Right atrium auricular region (tissue), 2 donors: ENCODE measurements around the gene ZDHHC6. TPM values are rescaled to one million over a fixed set of nuclear protein-coding genes. Genes with fewer than 3 reads are reported as not detected.
"Not testable (repeated sequence)": the region's sequence is repeated elsewhere in the genome, so short reads cannot be mapped to it uniquely, and the experiment has no call there.

Source experiments
- DNase-seq: peaks from one replicate; pipeline ENCODE4 v3.0.0-alpha.2; 2019; ENCODE audit warnings: low spot score
- H3K27ac ChIP-seq, 2 donors: fragments of 200-600 bp; sonication (generic); 1 replicate in 1 of 2; 2 replicates in 1 of 2; pipeline ENCODE4 v1.5.1; 2016 to 2019
- H3K27me3 ChIP-seq, 2 donors: fragments of 200-600 bp; sonication (generic); one replicate each; pipeline versions ENCODE4 v1.5.1 to v1.6.0; 2017 to 2019
- H3K36me3 ChIP-seq: fragments of 200-600 bp; sonication (generic); one replicate; pipeline ENCODE4 v1.5.1; 2016
- H3K4me1 ChIP-seq, 2 donors: fragments of 200-600 bp; sonication (generic); one replicate each; pipeline versions ENCODE4 v1.5.1 to v1.6.0; 2017 to 2019
- H3K4me3 ChIP-seq, 2 donors: fragments of 200-600 bp; sonication (generic); 1 replicate in 1 of 2; 2 replicates in 1 of 2; pipeline ENCODE4 v1.5.1; 2017 to 2019; ENCODE audit warnings: mild to moderate bottlenecking in 1 of 2, moderate library complexity in 1 of 2
- H3K9me3 ChIP-seq, 2 donors: fragments of 200-600 bp; sonication (generic); one replicate each; pipeline ENCODE4 v1.5.1; 2019
- total RNA-seq, 2 donors: library from RNA; depleted of rRNA; stranded (reverse); fragments of >200 nt; gene quantifications; one replicate each; pipeline ENCODE4 v1.1.0, GENCODE V29; 2016
- TF ChIP-seq, protein P1 (sequence below), 2 donors: fragments of 200-600 bp; sonication (generic); IDR thresholded peaks; one replicate each; pipeline ENCODE4 v1.5.1; 2019; ENCODE audit warnings: antibody characterized with exemption in 2 of 2

ZDHHC6 gene
- total RNA-seq, 2 donors from 2014 or later = 11.0 to 12.8 TPM

DNA sequence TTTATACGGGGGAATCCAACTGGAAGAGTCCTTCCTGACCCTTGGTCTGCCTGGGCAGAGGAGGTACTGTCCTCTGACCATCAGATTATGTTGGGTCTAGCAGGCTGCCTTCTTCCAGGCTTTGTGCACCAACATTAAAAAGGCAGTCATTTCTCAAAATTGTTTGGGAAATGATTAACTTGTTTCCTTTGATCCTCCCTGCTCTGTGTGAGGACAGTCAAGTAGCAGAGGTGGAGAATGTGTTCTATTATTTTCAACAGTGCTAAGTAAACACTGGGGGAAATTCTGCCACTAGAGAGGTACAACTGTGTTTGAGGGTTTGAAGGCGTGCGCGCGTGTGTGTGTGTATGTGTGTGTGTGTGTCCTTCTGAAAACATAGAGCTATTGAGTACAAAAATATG, 52.2 kb downstream of the ZDHHC6 start:
- H3K27ac ChIP-seq = no peak overlapping the region
- no peaks in the 10 kb centered on the region for H3K9me3 ChIP-seq
- no peak overlapping the region for H3K4me3 ChIP-seq
- DNase-seq = no peak
- no peaks in the 10 kb centered on the region for H3K36me3 ChIP-seq
- TF ChIP-seq, protein P1, sequence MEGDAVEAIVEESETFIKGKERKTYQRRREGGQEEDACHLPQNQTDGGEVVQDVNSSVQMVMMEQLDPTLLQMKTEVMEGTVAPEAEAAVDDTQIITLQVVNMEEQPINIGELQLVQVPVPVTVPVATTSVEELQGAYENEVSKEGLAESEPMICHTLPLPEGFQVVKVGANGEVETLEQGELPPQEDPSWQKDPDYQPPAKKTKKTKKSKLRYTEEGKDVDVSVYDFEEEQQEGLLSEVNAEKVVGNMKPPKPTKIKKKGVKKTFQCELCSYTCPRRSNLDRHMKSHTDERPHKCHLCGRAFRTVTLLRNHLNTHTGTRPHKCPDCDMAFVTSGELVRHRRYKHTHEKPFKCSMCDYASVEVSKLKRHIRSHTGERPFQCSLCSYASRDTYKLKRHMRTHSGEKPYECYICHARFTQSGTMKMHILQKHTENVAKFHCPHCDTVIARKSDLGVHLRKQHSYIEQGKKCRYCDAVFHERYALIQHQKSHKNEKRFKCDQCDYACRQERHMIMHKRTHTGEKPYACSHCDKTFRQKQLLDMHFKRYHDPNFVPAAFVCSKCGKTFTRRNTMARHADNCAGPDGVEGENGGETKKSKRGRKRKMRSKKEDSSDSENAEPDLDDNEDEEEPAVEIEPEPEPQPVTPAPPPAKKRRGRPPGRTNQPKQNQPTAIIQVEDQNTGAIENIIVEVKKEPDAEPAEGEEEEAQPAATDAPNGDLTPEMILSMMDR (IDR thresholded peaks at IDR 0.05) = no peak
- H3K27me3 ChIP-seq = no peaks in the 10 kb centered on the region
- no peaks in the 10 kb centered on the region for H3K4me1 ChIP-seq

GRCh38 chr10:112393827-112394226, 52.9 kb downstream of the ZDHHC6 start:
- no peak for DNase-seq
- Histone ChIP-seq H3K4me1 (no peaks in the 10 kb centered on the region), H3K36me3 (no peaks in the 10 kb centered on the region), H3K4me3 (no peak overlapping the region), H3K27me3 (no peaks in the 10 kb centered on the region), H3K9me3 (no peaks in the 10 kb centered on the region), H3K27ac (no peak overlapping the region)
- TF ChIP-seq, protein P1 (IDR thresholded peaks at IDR 0.05) = no peak

DNA sequence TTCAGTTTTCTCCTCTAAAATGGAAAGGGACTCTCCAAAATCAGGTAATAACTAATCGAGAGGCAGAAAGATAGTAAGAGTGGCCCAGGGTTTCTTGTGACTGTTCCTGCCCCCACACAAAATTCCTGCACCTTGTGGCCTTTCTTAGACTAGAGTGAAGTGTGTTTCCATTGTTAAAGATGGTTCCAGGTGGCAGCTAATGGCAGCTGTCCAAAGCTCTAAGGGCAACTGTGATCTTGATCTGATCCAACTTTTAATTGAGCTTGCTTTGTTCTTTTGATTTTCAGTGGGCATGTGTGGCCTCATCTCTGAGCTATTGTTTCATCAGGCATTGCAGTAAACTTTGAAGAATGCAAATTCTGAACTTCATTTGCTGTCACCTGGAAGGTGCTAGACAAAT, 53.4 kb downstream of the ZDHHC6 start:
- Histone ChIP-seq H3K9me3 (no peaks in the 10 kb centered on the region), H3K4me1 (no peaks in the 10 kb centered on the region), H3K27ac (no peak overlapping the region), H3K36me3 (no peaks in the 10 kb centered on the region), H3K4me3 (no peak overlapping the region), H3K27me3 (no peaks in the 10 kb centered on the region)
- TF ChIP-seq, protein P1 (IDR thresholded peaks at IDR 0.05) = no peak
- DNase-seq = no peak

DNA sequence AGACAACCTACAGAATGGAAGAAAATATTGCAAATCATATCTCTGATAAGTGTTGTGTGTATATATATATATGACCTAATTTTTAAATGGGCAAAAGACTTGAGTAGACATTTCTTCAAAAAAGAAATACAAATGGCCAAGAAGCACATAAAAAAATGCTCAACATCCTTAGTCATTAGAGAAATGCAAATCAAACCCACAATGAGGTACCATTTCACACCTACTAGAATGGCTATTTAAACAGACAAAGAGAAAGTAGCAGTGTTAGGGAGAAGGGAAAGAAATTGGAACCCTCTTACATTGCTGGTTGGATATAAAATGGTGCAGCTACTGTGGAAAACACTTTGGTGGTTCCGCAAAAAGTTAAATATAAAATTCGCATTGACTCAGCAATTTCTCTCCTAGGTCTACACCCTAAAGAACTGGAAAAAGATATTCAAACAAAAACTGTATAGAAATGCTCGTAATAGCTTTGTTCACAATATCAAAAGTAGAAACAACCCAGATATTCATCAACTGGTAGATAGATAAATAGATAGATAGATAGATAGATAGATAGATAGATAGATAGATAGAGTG, 56.5 kb downstream of the ZDHHC6 start:
- Histone ChIP-seq H3K4me3 (no peak overlapping the region), H3K4me1 (no peaks in the 10 kb centered on the region), H3K27me3 (no peaks in the 10 kb centered on the region), H3K9me3 (no peaks in the 10 kb centered on the region), H3K27ac (peak overlapping the region; percentile 31 to 54), H3K36me3 (no peaks in the 10 kb centered on the region)
- no peak for DNase-seq
- TF ChIP-seq, protein P1 (IDR thresholded peaks at IDR 0.05) = no peak

GRCh38 chr10:112389271-112389822, 57.4 kb downstream of the ZDHHC6 start:
- TF ChIP-seq, protein P1 (IDR thresholded peaks at IDR 0.05) = no peak

GRCh38 chr10:112388548-112388947, 58.2 kb downstream of the ZDHHC6 start:
- Histone ChIP-seq H3K27ac (no peak overlapping the region), H3K4me1 (no peaks in the 10 kb centered on the region), H3K9me3 (no peaks in the 10 kb centered on the region), H3K36me3 (no peaks in the 10 kb centered on the region), H3K4me3 (no peak overlapping the region), H3K27me3 (no peaks in the 10 kb centered on the region)
- TF ChIP-seq, protein P1 (IDR thresholded peaks at IDR 0.05) = no peak
- DNase-seq = no peak

More at GRCh38 chr10:112389271-112389822, 57.4 kb downstream of the ZDHHC6 start:
- H3K4me1 ChIP-seq = no peaks in the 10 kb centered on the region
- no peak overlapping the region for H3K4me3 ChIP-seq
- H3K27me3 ChIP-seq = no peaks in the 10 kb centered on the region
- no peaks in the 10 kb centered on the region for H3K9me3 ChIP-seq
- H3K36me3 ChIP-seq = no peaks in the 10 kb centered on the region
- peak; percentile 65 for DNase-seq
- H3K27ac ChIP-seq = peak overlapping the region; percentile 31 to 54

GRCh38 chr10:112388056-112388455, 58.7 kb downstream of the ZDHHC6 start:
- H3K9me3 ChIP-seq, H3K4me1 ChIP-seq, H3K4me3 ChIP-seq, H3K27ac ChIP-seq, H3K27me3 ChIP-seq, H3K36me3 ChIP-seq, DNase-seq: not testable (repeated sequence)
